HG03060 (cell line): ENCODE data around the gene MYO1F.
"Not testable (repeated sequence)": the region's sequence is repeated elsewhere in the genome, so short reads cannot be mapped to it uniquely, and the experiment has no call there.

Experiments
- ATAC-seq: cut with Tn5 transposase; IDR thresholded peaks from one replicate; pipeline ENCODE4 v1.9.1; 2021; ENCODE audit warnings: low read depth, moderate number of reproducible peaks; ENCODE audit not compliant: unreplicated experiment

The MYO1F gene

GRCh38 chr19:8600816-8601215 is 23.6 kb upstream of the MYO1F start:
- ATAC-seq = no peak

GRCh38 chr19:8600064-8600463 is 22.8 kb upstream of the MYO1F start:
- ATAC-seq = no peak

DNA sequence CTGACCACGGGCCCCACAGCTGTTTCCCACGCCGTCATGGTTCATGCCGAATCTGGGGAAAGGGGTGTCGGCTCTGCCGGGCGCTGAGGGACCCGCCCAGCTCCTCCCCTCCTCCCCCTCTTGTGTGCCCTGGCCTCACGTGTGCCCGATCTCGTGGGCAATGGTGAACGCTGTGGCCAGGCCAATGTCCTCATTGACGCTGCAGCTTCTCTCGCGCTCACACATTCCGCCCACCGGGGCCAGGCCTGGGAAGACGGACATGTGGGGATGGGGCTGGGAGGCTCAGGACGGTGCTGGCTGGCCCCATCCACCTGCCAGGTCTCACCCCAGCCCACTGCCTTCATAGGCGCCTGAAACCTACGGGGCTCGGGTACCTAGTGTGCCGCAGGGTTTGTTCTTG is 18.9 kb upstream of the MYO1F start:
- ATAC-seq = no peak

DNA sequence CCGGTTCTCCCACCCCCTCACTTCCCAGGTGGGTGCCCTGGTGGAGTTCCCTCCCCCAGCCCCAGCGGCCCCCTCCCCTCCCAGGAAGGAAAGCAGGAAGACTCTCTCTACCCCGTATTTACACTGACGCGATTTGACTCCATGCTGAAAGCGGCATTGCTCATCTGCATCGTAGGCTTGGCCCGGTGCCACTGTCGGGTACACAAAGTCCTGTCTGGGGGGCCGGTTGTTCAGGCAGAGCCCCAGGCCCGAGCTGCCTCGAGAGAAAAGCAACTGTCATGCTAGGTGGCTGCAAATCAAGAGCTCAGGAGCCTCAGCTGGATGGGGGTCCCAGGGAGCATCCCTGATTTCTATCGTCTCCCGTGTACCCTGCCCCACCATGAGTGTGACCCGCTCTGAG is 18.4 kb upstream of the MYO1F start:
- no peak for ATAC-seq

GRCh38 chr19:8593931-8594330 is 16.7 kb upstream of the MYO1F start:
- ATAC-seq = no peak

- ATAC-seq = no peak
Measured at GRCh38 chr19:8592231-8593009, 15.2 kb upstream of the MYO1F start.

- ATAC-seq = no peak
Measured at GRCh38 chr19:8589177-8589714, 12.0 kb upstream of the MYO1F start.

- ATAC-seq = no peak
Measured at GRCh38 chr19:8585894-8586750, 8.9 kb upstream of the MYO1F start.

DNA sequence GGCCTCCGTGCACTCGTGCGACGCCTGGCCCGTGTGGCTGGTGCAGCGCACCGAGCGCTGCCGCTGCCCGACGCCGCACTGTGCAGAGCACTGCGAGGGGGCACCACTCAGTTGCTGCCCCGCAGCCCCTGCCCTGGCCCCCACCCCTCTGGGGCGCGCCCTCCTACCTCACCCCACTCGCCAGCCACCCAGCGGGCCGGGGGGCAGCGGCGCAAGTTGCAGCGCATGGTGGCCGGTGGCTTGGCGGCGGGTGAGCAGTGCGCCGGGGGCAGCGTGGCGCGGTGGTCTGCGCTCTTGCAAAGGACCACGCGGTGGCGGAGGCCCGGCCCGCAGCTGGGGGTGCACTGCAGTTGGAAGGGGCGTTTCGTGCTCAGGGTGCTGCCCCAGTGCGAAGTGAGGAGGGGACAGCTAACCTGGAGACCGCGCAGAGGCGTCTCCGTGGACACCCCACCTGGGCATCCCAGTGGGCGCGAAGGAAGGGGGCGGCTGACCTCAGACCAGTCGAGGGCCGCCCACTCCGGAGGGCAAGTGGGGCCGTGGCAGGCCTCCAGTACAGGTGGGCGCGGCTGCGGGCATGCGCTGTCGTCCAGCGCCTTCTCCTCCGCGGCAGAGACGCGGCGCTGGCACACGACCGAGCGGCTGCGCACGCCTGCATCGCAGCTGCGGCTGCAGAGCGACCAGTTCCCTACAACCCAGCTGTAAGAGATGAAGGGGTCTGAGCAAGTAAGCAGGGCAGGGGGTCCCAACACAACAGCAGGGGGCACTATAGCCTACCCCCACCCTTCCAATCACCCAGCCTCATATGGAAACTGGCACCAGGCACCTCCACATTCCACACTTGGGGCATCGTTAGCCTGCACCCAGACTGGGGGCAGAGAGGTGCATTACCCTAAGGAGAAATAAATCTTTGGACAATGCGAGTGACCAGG is 8.0 kb upstream of the MYO1F start:
- no peak for ATAC-seq

DNA sequence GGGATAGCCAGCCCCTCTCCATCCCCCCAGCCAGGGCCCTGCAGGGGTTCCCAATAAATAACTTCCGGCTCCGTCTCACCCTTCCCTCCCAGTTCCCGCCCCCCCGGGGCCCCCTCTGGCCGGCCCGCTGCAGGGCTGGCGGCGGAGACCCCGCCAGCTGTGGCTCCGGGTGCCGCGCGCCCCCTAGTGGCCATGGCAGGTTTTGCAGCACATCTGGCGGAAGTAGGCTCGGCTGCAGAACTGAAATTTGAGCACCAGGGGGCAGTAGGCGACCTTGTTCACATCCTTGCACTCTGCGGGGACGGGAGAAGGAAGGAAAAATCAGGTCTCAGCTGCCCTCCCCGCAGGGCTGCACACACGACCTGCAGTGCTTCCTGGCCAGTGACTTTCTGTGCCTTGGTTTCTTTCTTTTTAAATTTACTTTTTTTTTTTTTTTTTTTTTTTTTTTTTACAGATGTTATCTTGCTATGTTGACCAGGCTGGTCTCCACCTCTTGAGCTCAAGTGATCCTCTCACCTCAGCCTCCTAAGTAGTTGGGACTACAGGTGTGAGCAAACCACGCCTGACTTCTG is 3.6 kb upstream of the MYO1F start:
- ATAC-seq = no peak

DNA sequence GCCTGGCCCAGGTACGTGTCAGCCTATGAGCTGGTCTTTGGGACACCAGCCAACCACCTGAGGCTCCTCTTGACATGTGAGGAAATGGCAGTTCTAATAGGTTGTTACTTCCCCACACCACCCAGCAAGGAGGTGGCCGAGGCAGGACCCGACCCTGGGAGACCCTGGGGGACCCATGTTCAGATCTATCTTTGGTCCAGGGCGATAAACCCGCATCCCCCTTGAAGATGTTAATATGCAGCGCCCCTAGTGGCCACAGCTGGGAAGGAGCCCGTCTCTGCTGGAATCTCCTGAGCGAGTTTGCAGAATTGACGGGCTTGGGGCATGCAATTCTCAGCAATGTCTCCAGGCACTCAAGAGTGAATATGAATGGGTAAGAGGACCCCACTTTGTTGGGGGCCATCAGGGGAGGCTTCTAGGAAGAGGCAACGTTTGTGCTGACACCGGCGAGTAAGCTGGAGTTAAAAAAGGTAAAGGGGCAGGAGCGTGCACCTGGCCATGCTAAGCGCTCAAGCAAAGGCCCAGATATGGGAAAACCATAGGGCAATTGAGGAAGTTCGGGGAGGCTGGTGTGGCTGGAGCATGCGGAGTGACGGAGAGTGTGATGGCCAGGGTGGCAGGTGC is 1.5 kb upstream of the MYO1F start:
- no peak for ATAC-seq

GRCh38 chr19:8577741-8578140 is 499 bp upstream of the MYO1F start:
- ATAC-seq = no peak

DNA sequence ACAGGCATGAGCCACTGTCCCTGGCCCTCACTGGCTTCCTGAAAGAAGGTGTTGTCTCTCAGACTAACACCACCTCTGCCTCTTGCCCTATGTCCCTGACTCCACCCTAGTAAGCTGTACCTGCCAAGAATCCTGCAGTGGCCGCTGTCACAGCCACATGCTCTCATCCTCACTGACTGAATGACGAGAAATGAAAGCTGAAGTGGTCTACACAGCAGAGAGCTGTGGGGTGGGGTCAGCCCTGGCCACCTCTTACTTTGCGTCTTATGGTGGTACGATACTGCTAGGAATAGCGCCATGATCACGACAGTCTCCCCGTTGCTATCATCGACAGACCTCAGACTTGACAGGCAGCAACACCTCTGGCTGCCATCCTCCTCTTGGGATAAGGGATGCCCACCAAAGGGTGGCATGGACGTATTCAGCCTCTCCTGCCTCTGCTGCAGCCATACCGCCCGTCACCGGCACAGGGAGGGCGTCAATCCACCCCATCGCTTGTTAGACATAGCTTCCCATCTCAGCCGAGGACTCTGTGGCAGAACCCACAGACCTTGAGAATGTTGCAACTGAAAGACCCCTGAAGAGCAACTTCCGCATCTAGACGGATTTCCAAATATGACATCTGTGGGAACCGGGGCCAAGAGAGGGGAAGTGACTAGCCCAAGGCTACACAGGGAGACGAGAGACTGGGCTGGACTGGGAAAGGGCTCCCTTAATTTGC is 809 bp downstream of the MYO1F start:
- no peak for ATAC-seq

DNA sequence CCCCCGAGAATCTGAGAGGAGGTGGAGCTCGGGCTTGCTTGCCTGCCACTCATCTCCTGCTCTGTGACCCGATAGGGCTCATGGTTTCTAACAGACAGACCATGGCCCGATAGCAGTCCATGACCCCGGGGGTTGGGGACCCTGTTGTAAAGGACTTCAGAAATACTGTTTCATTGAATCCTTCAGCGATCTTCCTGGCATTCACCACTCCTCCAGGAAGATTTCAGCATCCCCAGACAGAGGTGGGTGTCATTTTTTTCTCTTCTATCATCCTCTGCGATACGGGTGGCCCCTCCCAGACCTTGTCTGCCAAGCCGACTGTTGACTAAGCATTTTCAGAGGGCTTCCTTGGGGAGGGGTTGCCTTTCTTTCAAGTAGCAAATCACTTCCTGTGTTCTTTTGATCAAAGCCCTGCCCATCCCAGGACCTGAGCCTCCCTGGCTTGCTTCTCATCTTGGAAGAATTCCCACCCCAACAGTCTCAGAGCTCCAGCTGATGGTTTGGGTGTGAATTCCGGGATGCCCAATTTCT is 1.7 kb downstream of the MYO1F start:
- no peak for ATAC-seq

GRCh38 chr19:8574619-8574922 is 2.7 kb downstream of the MYO1F start:
- not testable (repeated sequence) for ATAC-seq

DNA sequence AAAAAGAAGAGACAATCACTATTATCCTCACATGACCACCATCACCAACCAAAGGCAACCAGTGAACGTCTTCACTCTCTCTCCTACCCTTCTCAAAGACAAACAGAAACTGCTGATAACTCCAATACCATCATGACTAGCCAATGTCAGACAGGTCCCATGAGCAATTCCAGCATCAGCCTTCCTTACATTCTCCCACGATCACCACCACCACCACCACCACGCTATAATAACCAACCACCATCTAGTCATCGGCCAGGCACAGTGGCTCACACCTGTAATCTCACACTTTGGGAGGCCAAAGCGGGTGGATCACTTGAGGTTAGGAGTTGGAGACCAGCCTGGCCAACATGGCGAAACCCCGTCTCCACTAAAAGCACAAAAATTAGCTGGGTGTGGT is 3.9 kb downstream of the MYO1F start:
- ATAC-seq = no peak

DNA sequence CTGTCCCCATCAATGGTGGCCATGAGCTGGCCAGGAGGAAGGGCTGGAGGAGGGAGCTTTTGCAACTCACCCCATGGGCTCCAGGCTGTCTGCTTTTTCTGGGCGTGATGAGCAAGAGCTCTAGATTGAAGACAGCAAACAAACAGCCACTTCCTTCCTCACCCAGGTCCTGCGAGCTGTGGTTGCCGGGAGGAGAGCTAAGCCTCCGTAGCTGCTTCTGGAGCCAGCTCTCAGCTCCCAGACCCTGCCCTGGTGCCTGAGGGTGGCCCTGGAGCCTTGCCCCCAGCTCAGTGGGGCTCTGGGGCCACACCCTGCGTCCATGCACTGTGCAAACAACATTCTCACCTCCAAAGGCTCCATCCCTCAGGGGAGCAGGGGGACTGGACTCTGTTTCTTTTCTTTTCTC is 6.2 kb downstream of the MYO1F start:
- ATAC-seq = no peak

DNA sequence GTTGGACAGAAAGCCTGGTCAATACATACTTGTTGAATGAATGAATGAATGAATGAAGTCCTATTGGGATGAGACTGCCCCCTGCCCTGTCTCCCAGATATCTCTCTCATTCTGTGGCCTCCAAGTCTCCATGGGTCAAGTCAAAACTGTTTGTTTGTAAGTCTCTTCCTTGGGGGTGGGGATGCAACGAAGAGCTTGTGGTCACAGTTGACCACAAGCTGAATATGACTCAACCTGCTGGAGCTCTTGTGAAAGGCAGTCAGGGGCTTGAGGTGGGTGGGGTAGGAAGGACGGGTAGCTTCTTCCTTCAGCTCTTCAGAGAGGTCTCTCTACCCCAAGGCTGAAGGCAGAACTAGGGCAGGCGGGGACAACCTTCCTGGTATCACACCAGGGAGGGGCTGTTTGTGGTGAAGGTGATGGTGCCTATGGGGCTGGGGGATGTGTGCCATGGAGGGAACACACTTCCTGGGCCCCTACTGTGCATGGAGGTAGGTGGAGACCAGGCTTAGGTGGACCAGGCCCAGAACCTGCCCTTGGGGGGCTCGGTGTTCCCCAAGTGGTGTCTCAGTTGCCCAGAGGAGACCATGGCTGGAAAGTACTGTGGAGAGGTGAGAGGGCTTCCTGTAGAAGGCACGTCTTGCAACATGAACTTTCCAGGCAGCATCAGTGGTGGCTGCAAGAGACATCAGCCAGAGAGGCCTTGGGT is 8.0 kb downstream of the MYO1F start:
- ATAC-seq = no peak
